NCI-H2227 (cell line): ENCODE data around the gene PRDM1.

ENCODE experiments used
- DNase-seq: peaks from one replicate; lab custom pipeline; 2025; ENCODE audit not compliant: unreplicated experiment; lab: John Stamatoyannopoulos, UW

PRDM1 gene

DNA sequence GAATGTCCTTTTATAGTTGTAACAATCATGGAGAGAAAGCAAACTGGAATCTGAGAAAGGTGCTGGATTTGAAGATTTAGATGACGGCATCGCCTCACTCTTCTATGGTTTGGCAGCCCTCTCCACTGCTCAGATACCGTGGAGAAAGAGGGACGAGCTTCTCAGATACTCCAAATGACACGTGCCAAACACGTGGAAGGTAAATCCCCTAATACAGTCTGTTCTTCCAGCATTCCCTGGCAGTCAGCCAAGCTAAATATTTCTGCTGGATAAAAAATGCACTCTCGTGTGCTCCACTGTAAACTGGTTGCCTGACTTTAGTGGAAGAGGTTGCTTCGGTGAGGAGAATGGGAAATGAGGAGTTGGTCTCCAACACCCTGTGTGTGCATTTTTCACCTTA, 16.7 kb upstream of the PRDM1 start:
- peak; percentile 41 for DNase-seq

DNA sequence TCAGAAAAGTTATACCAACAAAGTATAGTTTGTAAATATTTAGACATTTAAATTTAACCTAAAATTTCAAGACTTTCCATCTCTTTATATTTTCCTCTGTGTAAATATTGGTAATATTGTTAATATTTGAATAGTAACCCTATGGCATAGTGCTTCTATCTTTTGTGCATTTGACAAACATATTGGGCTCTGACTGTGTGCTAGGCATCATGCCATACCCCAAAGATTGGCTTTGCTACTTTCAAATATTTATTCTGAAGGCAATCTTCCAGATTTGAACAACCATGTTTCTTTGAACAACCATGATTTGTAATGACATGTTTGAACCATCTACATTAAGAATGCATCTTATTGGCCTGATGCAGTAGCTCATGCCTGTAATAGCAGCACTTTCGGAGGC, 15.5 kb upstream of the PRDM1 start:
- no peak for DNase-seq

DNA sequence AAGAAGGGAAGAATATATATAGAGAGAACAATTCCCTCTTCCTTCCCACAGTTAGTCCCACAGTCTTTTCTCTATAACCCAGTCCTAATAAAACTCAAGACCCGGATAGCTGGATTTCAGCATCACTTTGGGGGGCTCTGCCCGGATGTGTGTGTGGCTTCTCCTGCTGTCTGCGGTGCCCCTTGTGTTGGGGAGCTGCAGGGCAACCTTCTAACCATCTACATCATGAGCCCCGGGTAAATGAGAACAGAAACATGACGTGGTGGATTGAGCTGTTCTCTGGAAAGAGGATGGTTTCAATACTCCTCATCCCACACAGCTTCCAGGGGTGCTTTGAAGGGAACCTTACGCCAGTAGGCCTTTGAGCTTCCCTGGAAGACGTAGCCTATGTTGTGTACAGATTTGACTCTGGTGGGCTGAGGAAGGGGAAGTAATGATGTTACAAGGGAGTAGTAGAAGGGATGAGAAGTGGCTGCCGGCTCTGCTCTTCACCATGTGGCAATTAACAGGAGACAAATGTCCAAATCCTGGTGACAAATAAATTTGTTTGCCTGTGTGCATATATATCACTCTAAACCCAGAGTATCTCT, 13.5 kb upstream of the PRDM1 start:
- DNase-seq: no peak

DNA sequence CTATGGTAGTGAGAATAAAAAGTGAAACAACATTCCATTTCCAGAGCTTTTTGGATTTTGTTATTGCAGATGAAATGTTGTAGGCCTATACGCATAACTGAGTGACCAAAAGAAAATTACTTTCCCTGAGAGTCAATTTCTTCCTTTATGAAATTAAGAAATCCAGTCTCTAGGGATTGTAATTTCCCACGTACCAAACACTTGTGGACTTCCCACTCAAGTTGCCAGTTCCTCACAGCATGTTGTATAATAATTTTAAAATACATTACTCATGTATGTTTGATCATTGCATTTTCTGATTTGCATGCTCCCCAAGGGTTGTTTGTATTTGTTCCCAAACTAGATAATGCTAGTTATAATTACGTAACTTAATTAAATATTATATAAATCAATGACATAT, 12.0 kb upstream of the PRDM1 start:
- no peak for DNase-seq

- no peak for DNase-seq
Measured at GRCh38 chr6:106076139-106076538, 10.0 kb upstream of the PRDM1 start.

- no peak for DNase-seq
Measured at GRCh38 chr6:106077170-106077569, 9.0 kb upstream of the PRDM1 start.

GRCh38 chr6:106077881-106078280, 8.3 kb upstream of the PRDM1 start:
- DNase-seq: no peak

GRCh38 chr6:106079961-106080762, 6.0 kb upstream of the PRDM1 start:
- DNase-seq: no peak

GRCh38 chr6:106080763-106081095, 5.4 kb upstream of the PRDM1 start:
- no peak for DNase-seq

DNA sequence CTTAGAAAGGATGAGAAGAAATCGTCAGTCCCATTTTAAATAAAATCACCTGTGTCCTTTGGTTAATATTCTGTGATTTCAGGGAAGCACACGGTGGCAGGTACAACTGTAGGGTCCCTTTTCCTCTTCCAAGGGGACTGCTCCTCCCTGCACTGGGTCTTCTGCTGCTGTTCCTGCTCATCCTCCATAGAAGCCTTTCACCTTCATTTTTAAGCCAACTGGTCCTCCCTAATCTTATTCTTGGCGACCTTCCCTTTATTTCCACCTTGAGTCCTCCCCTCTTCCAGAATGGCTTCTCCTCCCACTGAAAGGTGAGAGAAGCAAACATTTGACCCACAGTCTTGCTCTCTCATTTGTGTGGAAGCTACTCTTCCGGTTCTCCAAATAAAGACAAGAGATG, 4.4 kb upstream of the PRDM1 start:
- no peak for DNase-seq

- no peak for DNase-seq
Measured at GRCh38 chr6:106082735-106083398, 3.3 kb upstream of the PRDM1 start.

DNA sequence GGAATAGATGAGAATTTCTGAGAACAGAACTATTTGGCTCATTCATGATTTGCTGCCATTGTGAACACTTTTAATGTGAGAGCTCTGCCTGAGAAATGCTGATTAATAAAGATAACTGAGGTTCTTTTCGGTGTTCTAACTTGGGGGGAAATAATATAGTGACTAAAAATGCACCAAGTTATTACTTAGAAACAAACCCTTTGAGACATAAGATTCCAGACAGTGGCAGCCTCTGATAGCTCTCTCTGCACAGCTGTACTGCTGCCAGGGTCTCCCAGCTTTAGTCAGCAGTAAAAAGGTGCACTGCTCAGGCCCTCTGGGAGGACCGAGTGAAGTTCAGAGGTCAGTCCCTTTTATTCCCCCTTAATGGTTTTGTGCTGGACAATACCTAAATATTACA, 2.5 kb upstream of the PRDM1 start:
- DNase-seq: no peak

- peak; percentile 25 for DNase-seq
Measured at GRCh38 chr6:106084106-106084988, 1.8 kb upstream of the PRDM1 start.

DNA sequence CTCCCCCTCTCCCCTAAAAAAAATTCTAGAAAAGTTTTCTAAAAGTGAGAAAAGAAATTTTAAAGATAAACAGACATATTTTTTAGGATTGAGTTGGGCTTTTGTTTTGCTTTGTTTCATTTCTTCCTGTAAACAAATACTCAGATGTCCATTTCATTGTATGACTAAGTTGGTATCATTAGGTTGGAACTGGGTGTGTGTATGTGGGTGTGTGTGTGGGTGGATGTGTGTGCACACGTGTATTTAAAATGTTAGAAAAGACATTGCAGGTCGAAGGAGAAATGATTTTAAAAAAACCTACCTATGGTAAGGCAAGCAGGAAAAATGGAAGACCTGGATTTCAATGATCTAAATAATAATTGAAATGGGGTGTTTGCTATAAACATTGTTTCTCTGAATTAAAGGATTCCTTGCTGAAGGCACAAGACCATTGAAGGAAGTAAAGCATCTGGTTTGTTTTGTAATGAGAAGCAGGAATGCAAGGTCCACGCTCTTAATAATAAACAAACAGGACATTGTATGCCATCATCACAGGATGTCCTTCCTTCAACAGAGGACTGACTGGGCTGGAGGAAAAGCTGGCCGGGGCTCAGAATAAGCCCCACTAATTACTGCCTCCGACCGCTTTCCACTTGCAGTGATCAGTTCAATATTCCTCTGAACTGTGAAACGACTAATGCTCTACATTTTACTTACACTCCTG, 996 bp upstream of the PRDM1 start:
- DNase-seq: no peak

DNA sequence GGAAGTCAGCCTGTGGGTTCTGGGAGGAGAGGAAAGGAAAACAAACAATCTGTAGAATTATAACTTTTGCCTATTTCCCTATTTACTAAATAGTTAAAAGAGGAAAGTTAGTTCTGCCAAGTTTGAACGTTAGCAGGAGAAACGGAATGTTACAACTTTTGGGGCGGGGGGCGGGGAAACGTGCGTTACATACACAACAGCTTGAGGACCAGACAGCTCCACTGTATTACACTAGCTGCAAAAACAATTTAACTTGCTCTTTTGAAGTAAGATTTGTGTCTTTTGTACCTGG, 498 bp upstream of the PRDM1 start:
- DNase-seq: no peak

GRCh38 chr6:106086814-106087175, 659 bp downstream of the PRDM1 start:
- no peak for DNase-seq

GRCh38 chr6:106087548-106088325, 1.6 kb downstream of the PRDM1 start:
- DNase-seq: no peak

DNA sequence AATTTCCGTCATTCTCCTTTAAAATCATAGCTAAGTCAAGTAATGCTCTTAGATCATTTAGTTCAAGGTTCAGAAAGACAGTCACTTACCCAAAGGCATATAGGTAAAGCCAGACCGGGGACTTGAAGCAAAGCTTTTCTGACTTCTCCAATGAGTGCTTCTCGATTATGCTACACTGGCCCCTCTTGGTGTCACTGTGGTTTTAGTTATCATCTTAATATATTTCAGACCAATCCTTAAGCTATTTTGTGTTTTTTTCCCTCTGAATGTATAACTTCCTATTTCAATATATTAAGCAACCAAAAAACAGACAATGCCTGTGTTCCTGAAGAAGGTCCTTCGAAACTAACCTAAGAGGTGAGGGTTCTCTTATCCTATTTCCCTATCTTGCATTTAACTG, 3.9 kb downstream of the PRDM1 start:
- DNase-seq: no peak

DNA sequence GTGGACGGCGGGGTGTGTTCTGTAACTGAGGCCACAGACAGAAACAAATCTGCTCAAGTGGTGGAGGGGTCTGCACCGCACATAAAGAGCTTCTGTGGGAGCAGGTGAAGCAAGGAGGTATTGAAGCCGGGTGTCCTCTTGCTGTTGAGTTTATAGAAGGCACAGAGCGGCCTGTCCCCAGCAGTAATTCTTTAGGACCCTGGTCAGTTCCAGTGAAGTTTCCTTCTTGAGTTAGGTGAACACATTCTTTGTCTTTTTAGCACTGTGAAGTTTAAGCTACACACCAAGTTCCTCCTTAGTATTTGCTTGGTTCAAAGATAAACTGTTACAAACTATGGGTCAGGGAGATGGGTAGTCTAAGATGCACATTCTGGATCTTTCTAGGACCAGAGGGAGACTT, 6.1 kb downstream of the PRDM1 start:
- no peak for DNase-seq

DNA sequence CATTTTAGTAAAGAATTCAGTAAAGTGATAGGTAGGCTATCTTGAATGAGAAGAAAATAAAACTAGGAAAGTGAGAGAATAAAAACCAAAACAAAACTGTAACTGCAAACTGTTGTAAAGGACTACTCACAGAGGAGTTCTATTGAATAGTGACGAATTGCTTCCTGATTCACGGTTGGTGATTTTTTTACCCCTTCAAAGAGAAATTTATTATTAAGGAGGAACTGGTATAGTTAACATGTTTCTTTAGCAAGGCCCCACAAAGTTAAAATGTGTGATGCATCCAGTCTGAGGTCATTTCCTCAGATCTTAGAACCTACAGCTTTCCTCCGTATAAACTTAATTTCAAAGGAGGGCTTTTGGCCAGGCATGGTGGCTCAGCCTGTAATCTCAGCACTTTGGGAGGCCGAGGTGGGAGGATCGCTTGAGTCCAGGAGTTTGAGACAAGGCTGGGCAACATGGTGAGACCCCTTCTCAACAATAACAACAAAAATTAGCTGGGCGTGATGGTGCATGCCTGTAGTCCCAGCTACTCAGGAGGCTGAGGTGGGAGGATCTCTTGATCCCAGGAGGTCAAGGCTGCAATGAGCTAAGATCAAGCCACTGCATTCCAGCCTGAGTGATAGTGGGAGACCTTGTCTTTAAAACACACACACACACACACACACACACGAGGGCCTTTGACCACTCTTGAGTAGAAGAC, 8.3 kb downstream of the PRDM1 start:
- DNase-seq: no peak
